Effector CD4-positive, alpha-beta T cell (primary cell): ENCODE data around the gene EPHA4.

ENCODE experiments used
- DNase-seq: peaks from one replicate; pipeline ENCODE4 v3.0.0-alpha.2; 2020

EPHA4 gene

DNA sequence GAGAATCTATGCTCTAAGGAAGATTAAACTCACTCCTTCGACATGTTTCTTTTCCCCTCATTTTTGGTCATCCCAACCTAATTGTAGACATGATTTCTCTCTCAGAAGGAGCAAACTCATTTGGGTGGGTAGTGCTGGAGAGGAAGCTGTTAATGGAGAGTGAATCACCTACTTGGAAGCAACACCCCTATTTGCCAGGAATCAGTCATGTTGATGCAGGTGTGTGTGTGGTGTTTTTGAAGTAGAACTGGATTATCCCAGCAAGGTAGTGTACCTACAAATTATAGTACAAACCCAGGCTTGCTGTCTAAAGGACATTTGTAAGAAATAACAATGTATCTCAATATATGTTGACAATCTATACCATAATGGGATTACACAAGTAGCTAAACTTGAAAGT is 186.4 kb downstream of the EPHA4 start:
- DNase-seq = no peak

DNA sequence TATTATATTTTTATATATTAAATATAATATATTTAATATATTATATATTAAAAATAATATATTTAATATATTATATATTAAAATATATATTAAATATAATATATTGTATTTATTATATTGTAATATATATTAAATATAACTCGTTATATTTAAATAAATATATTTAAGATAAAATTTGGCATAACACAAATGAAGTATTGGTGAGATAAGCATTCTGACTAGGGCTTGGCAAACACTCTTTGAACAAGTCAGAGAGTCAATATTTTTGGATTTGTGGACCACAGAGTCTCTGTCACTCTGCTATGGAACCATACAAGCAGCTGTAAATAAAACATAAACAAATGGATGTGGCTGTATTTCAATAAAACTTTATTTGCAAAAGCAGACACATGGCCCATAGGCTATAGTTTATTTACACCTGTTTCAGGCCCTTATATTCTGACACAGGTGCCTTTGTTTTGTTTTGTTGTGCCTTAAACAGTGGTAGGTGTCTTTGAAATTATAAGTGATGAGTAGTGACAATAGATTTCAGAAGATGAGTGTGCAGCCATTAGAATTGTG is 190.1 kb downstream of the EPHA4 start:
- DNase-seq = no peak

GRCh38 chr2:221380686-221381085 is 191.4 kb downstream of the EPHA4 start:
- DNase-seq = no peak

GRCh38 chr2:221380062-221380461 is 192.0 kb downstream of the EPHA4 start:
- no peak for DNase-seq

GRCh38 chr2:221377597-221377996 is 194.5 kb downstream of the EPHA4 start:
- DNase-seq = no peak

- DNase-seq = no peak
These were observed 195.0 kb downstream of the EPHA4 start for GRCh38 chr2:221377066-221377465.

- DNase-seq = no peak
These were observed 197.9 kb downstream of the EPHA4 start for GRCh38 chr2:221374234-221374633.

GRCh38 chr2:221372907-221373306 is 199.2 kb downstream of the EPHA4 start:
- no peak for DNase-seq

GRCh38 chr2:221372159-221372884 is 199.8 kb downstream of the EPHA4 start:
- no peak for DNase-seq

DNA sequence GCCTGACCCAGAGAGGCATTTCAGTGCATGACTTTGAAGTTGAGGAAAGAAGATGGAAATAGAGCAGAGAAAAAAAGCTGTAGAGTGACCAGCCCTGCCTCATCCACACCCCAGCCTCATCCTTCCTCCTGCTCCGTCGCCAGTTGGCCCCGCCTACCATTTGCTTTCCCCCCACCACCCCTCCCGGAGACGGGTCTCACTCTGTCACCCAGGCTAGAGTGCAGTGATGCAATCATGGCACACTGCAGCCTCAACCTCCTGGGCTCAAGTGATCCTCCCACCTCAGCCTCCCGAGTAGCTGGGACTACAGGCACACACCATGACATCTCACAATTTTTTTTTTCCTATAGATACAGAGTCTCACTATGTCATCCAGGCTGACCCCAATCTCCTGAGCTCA is 200.8 kb downstream of the EPHA4 start:
- no peak for DNase-seq

DNA sequence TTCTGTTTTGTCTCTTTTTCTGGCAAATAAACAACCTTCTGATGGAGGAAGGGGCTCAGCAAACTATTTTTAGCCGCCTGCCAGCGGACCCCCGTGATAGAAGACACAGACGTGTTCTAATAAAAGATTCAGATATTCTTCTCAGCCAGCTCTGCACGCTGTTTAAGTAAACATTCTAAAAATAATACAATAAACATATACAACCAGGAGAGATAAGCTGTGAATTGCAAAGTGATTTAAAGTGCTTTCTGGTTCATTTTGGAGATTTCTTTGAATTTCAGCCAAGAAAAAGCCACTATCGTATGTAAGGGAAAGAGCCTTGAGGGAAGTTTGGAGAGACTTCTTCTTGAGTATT is 201.3 kb downstream of the EPHA4 start:
- no peak for DNase-seq

DNA sequence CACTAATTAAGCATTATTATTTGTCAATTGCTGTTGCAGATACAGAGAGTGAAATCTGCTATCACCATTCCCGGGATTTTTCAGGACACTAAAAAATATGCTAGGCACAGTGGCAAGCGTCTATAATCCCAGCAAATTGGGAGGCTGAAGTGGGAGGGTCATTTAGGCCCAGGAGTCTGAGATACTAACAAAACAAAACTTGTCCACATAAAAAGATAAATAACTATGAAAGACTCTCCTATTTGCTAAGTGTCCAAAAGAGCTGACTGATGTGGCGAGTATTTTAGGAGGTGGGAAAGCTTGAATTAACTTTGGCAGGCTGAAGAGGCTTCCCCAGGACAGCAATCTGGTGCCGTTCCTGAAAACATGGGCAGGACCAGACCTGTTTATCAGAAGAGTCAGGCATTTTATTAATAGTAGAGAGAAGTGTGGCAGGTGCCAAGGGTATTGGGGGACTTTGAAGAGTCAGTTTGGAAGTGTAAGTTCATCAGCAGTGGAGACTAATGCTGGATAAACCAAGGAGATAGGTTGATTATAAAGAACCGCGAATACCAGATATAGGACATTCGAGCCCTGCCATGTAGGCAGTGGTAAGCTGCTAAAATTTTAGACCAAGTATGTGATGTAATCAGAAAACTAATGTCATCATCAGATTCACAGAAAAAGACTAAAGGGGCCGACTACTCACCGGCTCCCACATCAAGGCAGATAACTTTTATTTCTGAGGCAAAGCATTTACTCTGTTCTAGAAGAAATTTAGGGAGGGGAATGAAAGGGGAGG is 201.8 kb downstream of the EPHA4 start:
- no peak for DNase-seq
